Osteocyte (in vitro differentiated cells): ENCODE results near the gene PLG. TPM values are rescaled to one million over a fixed set of nuclear protein-coding genes. Genes with fewer than 3 reads are reported as not detected.
"Not testable (repeated sequence)": the region's sequence is repeated elsewhere in the genome, so short reads cannot be mapped to it uniquely, and the experiment has no call there.

ENCODE experiments used
- DNase-seq: peaks from one replicate; pipeline ENCODE4 v3.0.0; 2021; ENCODE audit warnings: mixed read lengths; ENCODE audit not compliant: unreplicated experiment; ENCODE audit errors: extremely low spot score
- H3K27ac Mint-ChIP-seq: one replicate; pipeline ENCODE4 v1.8.0; 2021; ENCODE audit warnings: mild to moderate bottlenecking, mixed read lengths; ENCODE audit not compliant: unreplicated experiment
- H3K27me3 Mint-ChIP-seq: one replicate; pipeline ENCODE4 v1.8.0; 2021; ENCODE audit warnings: mixed read lengths; ENCODE audit not compliant: unreplicated experiment
- H3K36me3 Mint-ChIP-seq: one replicate; pipeline ENCODE4 v1.8.0; 2021; ENCODE audit warnings: mixed read lengths; ENCODE audit not compliant: unreplicated experiment
- H3K4me1 Mint-ChIP-seq: one replicate; pipeline ENCODE4 v1.8.0; 2021; ENCODE audit warnings: mixed read lengths; ENCODE audit not compliant: unreplicated experiment
- H3K4me3 Mint-ChIP-seq: one replicate; pipeline ENCODE4 v1.8.0; 2021; ENCODE audit warnings: mild to moderate bottlenecking, moderate library complexity, mixed read lengths; ENCODE audit not compliant: unreplicated experiment
- H3K9me3 Mint-ChIP-seq: one replicate; pipeline ENCODE4 v1.8.0; 2021; ENCODE audit warnings: mixed read lengths; ENCODE audit not compliant: unreplicated experiment
- total RNA-seq: library from RNA; stranded (reverse); gene quantifications from 2 replicates; pipeline ENCODE4 v1.2.1, GENCODE V29; 2021
- TF ChIP-seq, protein P1 (sequence below): fragments of 200-600 bp; sonication (generic); IDR thresholded peaks from 2 replicates; pipeline ENCODE4 v1.5.0; 2021; ENCODE audit warnings: antibody characterized with exemption, mild to moderate bottlenecking, moderate library complexity

Gene PLG
- total RNA-seq, 1 donor from 2014 or later = not detected

DNA sequence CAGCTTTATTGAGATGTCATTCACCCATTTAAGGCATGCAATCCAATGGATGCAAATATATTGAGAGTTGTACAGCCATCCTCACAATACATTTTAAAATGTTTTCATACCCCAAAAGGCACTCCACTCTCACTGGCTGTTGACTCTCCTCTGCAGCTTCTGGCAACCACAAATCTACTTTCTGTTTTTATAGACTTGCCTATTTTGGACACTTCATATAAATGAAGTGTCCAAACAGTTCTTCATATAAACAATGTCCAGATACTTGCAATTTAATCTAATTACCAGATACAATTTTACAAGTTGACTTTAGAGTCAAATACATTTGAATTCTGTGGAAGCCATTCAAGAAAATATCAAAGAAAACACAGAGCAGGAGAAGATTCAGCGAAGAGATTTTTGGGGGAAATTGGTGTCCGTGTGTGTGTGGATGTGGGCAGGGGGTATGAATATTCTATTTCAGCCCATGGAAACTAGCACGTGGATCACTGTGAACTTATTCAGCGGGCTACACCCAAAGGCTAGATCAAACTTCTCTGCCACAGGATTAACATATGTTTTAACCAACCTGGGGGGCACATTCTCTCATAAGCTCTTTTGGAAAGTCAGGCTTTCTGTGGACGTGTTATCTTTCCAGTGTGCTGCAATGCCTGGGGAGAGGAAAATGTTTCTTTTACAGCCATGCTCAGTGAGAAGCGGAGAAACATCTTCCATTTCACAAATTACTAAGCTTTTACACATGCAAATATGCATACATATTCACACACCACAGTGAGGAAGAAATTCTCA is 73.9 kb downstream of the PLG start:
- H3K9me3 Mint-ChIP-seq = peaks cover 8% of the 10 kb centered on the region
- no peak for DNase-seq
- no peaks in the 10 kb centered on the region for H3K27me3 Mint-ChIP-seq
- TF ChIP-seq, protein P1, sequence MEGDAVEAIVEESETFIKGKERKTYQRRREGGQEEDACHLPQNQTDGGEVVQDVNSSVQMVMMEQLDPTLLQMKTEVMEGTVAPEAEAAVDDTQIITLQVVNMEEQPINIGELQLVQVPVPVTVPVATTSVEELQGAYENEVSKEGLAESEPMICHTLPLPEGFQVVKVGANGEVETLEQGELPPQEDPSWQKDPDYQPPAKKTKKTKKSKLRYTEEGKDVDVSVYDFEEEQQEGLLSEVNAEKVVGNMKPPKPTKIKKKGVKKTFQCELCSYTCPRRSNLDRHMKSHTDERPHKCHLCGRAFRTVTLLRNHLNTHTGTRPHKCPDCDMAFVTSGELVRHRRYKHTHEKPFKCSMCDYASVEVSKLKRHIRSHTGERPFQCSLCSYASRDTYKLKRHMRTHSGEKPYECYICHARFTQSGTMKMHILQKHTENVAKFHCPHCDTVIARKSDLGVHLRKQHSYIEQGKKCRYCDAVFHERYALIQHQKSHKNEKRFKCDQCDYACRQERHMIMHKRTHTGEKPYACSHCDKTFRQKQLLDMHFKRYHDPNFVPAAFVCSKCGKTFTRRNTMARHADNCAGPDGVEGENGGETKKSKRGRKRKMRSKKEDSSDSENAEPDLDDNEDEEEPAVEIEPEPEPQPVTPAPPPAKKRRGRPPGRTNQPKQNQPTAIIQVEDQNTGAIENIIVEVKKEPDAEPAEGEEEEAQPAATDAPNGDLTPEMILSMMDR = no peak
- H3K4me3 Mint-ChIP-seq = no peak overlapping the region
- no peaks in the 10 kb centered on the region for H3K36me3 Mint-ChIP-seq
- H3K4me1 Mint-ChIP-seq = peaks cover 2% of the 10 kb centered on the region
- H3K27ac Mint-ChIP-seq = no peak overlapping the region

DNA sequence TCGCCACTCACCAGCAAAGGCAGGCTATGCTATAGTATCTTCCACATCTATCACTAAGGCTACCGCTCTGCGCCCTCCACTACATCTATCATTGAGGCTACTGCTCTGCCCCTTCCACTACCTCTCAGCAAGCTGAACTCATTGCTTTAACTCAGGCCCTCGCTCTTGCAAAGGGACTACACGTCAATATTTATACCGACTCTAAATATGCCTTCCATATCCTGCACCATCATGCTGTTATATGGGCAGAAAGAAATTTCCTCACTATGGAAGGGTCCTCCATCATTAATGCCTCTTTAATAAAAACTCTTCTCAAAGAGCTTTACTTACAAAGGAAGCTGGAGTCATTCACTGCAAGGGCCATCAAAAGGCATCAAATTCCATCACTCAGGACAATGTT is 77.1 kb downstream of the PLG start:
- not testable (repeated sequence) for H3K27me3 Mint-ChIP-seq, H3K36me3 Mint-ChIP-seq, H3K9me3 Mint-ChIP-seq, DNase-seq, H3K4me3 Mint-ChIP-seq, H3K4me1 Mint-ChIP-seq, H3K27ac Mint-ChIP-seq

DNA sequence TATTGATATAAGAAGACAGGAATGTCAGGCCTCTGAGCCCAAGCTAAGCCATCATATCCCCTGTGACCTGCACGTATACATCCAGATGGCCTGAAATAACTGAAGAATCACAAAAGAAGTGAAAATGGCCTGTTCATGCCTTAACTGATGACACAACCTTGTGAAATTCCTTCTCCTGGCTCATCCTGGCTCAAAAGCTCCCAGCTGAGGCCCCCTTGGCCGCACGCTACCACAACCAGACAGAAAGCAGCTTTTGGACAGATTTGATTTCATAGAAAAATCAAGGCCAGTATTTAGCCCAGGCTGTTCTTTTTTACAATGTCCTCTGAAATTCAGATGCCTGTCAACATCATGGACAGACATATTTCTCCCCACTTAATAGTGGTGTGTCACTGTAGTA is 78.6 kb downstream of the PLG start:
- H3K4me1 Mint-ChIP-seq, H3K27me3 Mint-ChIP-seq: not testable (repeated sequence)

GRCh38 chr6:160781298-160781697 is 79.3 kb downstream of the PLG start:
- Mint-ChIP-seq H3K4me3 (no peak overlapping the region), H3K9me3 (peaks cover 8% of the 10 kb centered on the region), H3K27me3 (no peaks in the 10 kb centered on the region), H3K4me1 (no peaks in the 10 kb centered on the region), H3K27ac (no peak overlapping the region), H3K36me3 (no peaks in the 10 kb centered on the region)
- DNase-seq = no peak
- TF ChIP-seq, protein P1 = no peak

More for the DNA sequence above, 78.6 kb downstream of the PLG start:
- not testable (repeated sequence) for DNase-seq, H3K36me3 Mint-ChIP-seq, H3K27ac Mint-ChIP-seq, H3K9me3 Mint-ChIP-seq, H3K4me3 Mint-ChIP-seq

- H3K27me3 Mint-ChIP-seq = no peaks in the 10 kb centered on the region
- peaks cover 8% of the 10 kb centered on the region for H3K9me3 Mint-ChIP-seq
- no peaks in the 10 kb centered on the region for H3K4me1 Mint-ChIP-seq
- H3K27ac Mint-ChIP-seq = no peak overlapping the region
- no peak for DNase-seq
- no peak overlapping the region for H3K4me3 Mint-ChIP-seq
- no peaks in the 10 kb centered on the region for H3K36me3 Mint-ChIP-seq
- TF ChIP-seq, protein P1 = no peak
Measured at GRCh38 chr6:160782228-160782627, 80.2 kb downstream of the PLG start.

DNA sequence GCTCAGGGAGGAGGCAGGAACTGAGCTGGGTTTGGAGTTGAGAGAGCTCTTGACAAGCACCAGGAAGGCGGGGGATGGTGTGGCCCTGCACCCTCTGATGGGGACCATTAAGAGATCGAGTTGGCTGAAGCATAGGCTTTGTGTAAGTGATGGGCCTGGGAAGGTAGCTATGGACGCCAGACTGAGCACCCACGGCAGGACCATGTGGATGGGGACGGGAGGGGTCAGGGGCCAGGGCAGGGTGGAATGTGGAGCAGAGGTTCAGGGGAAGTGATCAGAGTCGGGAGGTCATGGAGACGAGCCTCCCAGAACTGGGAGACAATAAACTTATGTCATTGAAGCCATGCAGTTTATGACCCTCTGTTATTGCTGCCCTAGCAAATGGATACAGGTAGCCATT is 81.7 kb downstream of the PLG start:
- Mint-ChIP-seq H3K4me3 (no peak overlapping the region), H3K9me3 (peaks cover 8% of the 10 kb centered on the region), H3K4me1 (no peaks in the 10 kb centered on the region), H3K36me3 (no peaks in the 10 kb centered on the region), H3K27ac (no peak overlapping the region), H3K27me3 (no peaks in the 10 kb centered on the region)
- DNase-seq = no peak
- TF ChIP-seq, protein P1 = no peak

- H3K4me1 Mint-ChIP-seq, H3K27me3 Mint-ChIP-seq, H3K36me3 Mint-ChIP-seq, DNase-seq, H3K9me3 Mint-ChIP-seq, H3K4me3 Mint-ChIP-seq, H3K27ac Mint-ChIP-seq: not testable (repeated sequence)
Measured at GRCh38 chr6:160788126-160788525, 86.1 kb downstream of the PLG start.
